COLO668 (cell line): ENCODE data around the gene TNS3.

Experiments used
- DNase-seq: peaks from one replicate; lab custom pipeline; 2025; ENCODE audit not compliant: unreplicated experiment; lab: John Stamatoyannopoulos, UW

TNS3 gene

DNA sequence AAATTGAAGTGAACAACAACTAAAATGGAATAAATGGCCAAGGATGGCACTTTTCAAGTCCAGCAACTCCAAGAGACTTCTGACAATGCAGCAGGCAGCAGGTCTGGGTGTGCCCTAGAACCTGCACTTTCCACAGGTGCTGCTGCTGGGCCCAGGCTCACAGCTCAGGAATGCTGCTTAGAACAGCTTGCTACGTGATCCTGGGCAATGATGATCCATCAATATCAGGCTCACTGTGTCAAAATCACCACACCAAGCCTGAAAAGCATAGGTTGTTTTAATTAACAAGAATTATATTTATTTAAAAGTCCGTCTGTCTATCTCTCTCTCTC, 148.4 kb downstream of the TNS3 start:
- DNase-seq = no peak

GRCh38 chr7:47432671-47433563, 149.0 kb downstream of the TNS3 start:
- DNase-seq = no peak

- no peak for DNase-seq
Measured at GRCh38 chr7:47430422-47430821, 151.5 kb downstream of the TNS3 start.

- DNase-seq = no peak
Measured at GRCh38 chr7:47428768-47429472, 153.0 kb downstream of the TNS3 start.

GRCh38 chr7:47428052-47428767, 153.7 kb downstream of the TNS3 start:
- DNase-seq = no peak

DNA sequence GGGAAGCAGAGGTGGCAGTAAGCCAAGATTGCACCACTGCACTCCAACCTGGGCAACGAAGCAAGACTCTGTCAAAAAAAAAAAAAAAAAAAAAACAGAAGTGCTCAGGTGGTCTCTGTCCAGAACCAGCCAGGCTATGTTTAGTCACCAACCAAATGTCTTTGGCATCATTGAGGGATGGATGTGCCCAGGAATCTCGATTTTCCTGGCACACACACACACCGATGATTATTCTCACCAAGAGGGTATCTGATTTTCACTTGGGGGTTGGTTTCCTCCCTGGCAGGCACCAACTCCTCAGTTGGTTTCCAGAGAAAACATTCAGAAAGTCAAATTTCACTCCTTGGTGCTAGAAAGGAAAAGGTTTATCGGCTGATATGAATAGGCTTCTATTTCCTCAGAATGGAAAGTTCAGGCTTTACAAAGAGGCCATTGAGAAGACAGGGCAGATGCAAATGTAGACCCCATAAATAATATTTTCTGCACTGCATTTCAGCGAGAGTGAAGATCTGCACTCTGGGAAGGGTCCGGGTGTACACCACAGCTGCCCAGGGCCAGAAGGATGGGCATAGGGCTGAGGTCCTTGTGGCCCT, 154.8 kb downstream of the TNS3 start:
- no peak for DNase-seq

DNA sequence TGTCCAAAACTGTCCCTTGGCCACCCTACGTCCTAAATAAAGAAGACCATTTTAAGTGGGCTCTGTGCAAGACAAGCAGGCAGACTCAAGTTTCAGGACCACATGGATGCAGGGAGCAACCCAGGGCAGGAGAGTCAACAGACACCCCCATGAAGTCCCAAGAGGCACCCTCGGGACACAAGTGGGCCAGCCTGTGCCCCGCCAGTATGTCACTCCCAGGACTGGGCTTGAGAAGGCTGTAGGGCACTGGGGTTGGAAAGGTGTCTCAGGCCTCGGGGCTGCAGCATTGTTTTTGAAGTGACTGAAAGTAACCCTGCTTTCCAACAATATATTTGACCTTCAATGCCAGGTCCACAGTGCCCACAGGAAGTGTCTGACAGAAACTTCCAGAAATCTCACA, 157.4 kb downstream of the TNS3 start:
- DNase-seq = no peak

DNA sequence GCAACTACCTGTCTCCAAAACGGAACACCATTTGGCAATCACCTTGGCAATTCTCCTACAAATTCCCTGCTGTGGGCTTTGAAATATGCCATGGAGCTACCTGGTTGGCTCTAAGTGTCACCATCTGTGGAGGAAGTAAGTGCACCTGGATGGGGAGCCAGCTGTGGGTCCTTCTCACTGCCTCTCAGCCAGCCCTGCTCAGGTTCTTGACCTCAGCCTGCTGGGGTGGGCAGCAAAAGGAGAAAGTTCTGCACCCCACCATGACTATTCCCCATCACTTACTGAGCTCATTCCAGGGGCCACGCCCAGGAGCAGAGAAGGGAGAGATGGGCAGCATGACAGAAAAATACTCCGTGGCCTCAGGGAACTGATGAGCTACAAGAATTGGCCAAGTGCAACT, 158.7 kb downstream of the TNS3 start:
- no peak for DNase-seq

GRCh38 chr7:47422611-47423010, 159.3 kb downstream of the TNS3 start:
- no peak for DNase-seq

DNA sequence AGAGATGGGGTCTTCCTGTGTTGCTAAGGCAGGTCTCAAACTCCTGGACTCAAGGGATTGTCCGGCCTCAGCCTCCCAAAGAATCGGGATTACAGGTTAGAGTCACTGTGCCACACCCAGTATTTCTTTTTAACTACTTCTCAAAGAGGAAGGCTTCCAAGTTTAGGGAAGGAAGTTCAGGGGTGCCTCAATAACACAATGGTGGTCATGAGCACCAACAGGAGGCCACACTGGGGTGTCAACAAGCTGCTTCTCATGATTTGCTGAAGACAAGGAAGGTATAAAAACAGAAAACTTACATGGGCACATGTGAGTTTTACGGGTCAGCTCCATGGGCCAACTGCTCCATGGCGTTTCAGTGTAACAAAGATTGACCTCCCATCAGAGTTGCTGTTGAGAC, 160.5 kb downstream of the TNS3 start:
- DNase-seq = no peak

GRCh38 chr7:47420122-47420780, 161.7 kb downstream of the TNS3 start:
- no peak for DNase-seq

- DNase-seq = no peak
Measured at GRCh38 chr7:47419471-47419870, 162.4 kb downstream of the TNS3 start.

- no peak for DNase-seq
Measured at GRCh38 chr7:47418601-47419309, 163.2 kb downstream of the TNS3 start.

- DNase-seq = no peak
Measured at GRCh38 chr7:47416492-47417480, 165.1 kb downstream of the TNS3 start.

DNA sequence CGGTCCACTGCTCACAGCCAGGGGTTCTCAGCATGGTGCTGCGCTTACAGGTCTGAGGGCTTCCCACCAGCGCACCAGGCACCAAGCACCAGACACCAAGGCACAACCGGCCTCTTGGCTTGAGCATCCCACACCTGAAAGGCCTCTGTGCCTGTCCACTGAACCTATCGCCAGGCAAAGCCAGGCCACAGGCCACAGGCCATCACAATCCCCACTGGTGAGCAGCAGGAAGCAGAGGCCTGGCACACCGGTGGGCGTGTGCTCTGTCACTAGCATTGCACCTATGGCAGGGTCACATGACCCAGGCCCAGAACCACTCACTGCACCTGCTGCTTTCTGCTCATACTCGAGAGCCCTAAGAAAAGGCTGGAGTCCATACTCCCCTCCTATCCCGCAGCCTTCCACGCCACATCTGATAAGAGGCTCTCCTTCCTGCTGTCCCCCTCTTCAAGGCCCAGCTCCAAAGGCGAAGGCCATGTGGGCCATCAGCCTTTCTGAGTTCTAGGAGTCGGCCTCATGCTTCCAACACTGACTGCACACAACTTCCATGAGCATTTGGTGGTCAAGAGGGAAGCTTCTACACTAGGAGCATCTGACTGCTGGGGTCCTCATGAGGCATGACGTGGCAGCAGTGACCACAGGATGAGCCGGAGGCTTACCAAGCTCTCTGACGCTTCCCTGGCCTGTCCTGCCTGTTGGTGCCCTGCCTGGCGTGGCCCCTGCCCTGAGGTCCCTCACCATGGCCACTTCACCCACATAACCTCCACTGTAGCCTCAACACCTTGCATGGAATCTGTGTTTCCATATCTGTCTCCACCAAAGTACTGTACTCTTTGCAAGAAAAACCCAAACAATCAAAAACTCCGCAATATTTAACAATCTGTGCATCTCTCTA, 166.3 kb downstream of the TNS3 start:
- no peak for DNase-seq

GRCh38 chr7:47414342-47415317, 167.3 kb downstream of the TNS3 start:
- DNase-seq = no peak
